ENCODE measurements around the gene LNP1. TPM values are rescaled to one million over a fixed set of nuclear protein-coding genes. Genes with fewer than 3 reads are reported as not detected.
"Not testable (repeated sequence)": the region's sequence is repeated elsewhere in the genome, so short reads cannot be mapped to it uniquely, and the experiment has no call there.

LNP1 gene
- total RNA-seq, 1 experiment from 2014 or later, result 10.0 TPM

GRCh38 chr3:100477851-100478360, 76.6 kb downstream of the LNP1 start:
- not testable (repeated sequence) for DNase-seq (ENCODE audit: low read depth)

GRCh38 chr3:100478521-100478920, 77.2 kb downstream of the LNP1 start:
- not testable (repeated sequence) for DNase-seq (ENCODE audit: low read depth)

- no peak for DNase-seq (ENCODE audit: low read depth)
These were observed 78.7 kb downstream of the LNP1 start for GRCh38 chr3:100480081-100480480.

GRCh38 chr3:100482176-100482575, 80.8 kb downstream of the LNP1 start:
- no peak for DNase-seq (ENCODE audit: low read depth)

- no peak for DNase-seq (ENCODE audit: low read depth)
These were observed 82.2 kb downstream of the LNP1 start for GRCh38 chr3:100483529-100483928.

GRCh38 chr3:100486808-100487207, 85.5 kb downstream of the LNP1 start:
- DNase-seq (ENCODE audit: low read depth), result no peak

GRCh38 chr3:100489118-100489517, 87.8 kb downstream of the LNP1 start:
- DNase-seq (ENCODE audit: low read depth), result no peak

GRCh38 chr3:100492059-100493006, 91.0 kb downstream of the LNP1 start, which contains the start of gene TMEM45A:
TSS of gene TMEM45A (plus strand) at chr3:100492619. CDS start at chr3:100555212, 62,593 bp downstream.
- peak; percentile 96 for DNase-seq (ENCODE audit: low read depth)

- peak; percentile 75 for DNase-seq (ENCODE audit: low read depth)
These were observed 95.4 kb downstream of the LNP1 start for GRCh38 chr3:100496711-100497261.

GRCh38 chr3:100499651-100500050, 98.3 kb downstream of the LNP1 start:
- DNase-seq (ENCODE audit: low read depth), result no peak

GRCh38 chr3:100500320-100500880, 99.1 kb downstream of the LNP1 start:
- DNase-seq (ENCODE audit: low read depth), result no peak

GRCh38 chr3:100503448-100503847, 102.1 kb downstream of the LNP1 start:
- no peak for DNase-seq (ENCODE audit: low read depth)

Other genes starting within 250 kb of the LNP1 start
- 68.0 and 75.2 TPM in 2 replicates for gene TBC1D23, start 140.5 kb upstream of the LNP1 start, total RNA-seq (2014; rRNA removed; shearing (Covaris generic))
- gene NIT2, start 66.8 kb upstream of the LNP1 start, total RNA-seq (2014; rRNA removed; shearing (Covaris generic)), result 31.0 and 32.3 TPM in 2 replicates
- 77.4 and 81.5 TPM in 2 replicates for gene TOMM70, start 450 bp upstream of the LNP1 start, total RNA-seq (2014; rRNA removed; shearing (Covaris generic))
- 119 and 142 TPM in 2 replicates for gene TMEM45A, start 91.1 kb downstream of the LNP1 start, total RNA-seq (2014; rRNA removed; shearing (Covaris generic))
- not detected in 2 replicates for gene ADGRG7, start 208.1 kb downstream of the LNP1 start, total RNA-seq (2014; rRNA removed; shearing (Covaris generic))

All from RPMI7951 (cell line).